Right kidney (tissue), 1 donor: Measurements from ENCODE around the gene CADPS.

Experiments used
- DNase-seq: peaks from one replicate; pipeline ENCODE4 v3.0.0-alpha.2; 2016

The CADPS gene

GRCh38 chr3:62500556-62501288 is 374.5 kb downstream of the CADPS start:
- DNase-seq = no peak

DNA sequence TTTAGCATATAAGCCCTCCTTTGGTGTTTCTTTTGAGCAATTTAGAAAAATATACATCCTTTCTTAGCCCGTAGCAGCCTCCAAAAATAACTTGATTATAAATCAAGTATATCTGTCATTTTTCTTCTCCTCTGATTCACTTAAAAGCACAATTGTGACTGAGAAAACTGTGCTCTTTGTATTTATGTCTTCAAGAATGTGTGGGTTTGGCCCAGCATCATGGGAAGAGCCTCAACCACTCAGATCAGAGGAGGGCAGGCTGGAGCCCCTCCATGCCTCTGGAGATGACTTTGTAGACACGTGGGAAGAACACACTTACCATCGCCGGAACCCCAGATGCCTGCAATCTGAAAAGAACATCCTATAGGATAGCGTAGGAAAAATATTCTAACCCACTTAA is 378.1 kb downstream of the CADPS start:
- no peak for DNase-seq

DNA sequence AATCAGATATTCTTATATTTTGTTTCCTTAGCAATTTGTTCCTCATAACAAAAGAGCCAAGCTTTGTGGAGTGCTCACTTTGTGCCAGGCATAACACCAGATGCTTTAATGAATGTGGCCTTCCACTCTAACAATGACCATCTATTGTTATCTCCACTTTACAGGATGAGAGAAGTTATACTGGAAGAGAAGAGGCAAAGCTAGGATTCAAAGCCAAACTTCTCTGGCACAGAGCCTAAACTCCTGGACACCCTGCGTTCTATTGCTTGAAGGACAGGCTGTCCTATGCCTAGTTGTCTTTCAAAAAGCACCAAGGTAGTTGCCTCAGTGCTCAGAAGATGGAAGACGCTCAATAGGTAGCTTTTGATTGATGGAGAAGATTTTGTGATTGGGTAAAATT is 378.7 kb downstream of the CADPS start:
- DNase-seq = no peak

DNA sequence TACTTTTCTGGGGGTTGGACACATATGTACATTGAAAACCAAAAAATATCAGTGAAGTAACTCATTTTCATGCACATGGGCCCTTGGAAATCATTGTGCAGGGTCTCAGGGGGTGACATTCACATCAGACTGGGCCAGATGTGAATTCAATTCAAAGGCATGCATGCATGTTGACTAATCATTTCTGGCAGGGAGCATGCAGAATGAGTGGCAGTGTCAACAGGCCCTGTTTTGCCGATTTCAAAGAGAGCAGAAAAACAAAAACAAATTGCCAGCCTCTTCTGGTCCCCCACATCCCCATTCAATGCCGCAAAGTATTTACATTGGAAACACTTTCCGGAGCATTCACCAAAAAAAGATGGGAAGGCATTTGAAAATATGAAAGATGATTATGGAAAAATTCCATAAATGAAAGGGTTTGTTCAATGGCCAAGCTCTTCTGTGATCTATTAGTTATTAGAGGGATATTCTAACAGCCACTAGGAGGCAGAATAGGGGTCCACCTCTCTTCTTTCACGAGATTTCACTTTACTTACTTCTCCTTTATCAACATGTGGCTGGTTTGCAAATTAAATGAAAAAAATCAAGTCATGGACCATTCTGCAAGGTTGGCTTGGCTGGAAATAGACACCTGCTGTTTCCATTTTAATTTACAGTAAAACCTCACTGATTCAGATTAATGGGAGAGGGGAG is 382.0 kb downstream of the CADPS start:
- DNase-seq = no peak

- no peak for DNase-seq
These were observed 392.3 kb downstream of the CADPS start for GRCh38 chr3:62482961-62483360.

DNA sequence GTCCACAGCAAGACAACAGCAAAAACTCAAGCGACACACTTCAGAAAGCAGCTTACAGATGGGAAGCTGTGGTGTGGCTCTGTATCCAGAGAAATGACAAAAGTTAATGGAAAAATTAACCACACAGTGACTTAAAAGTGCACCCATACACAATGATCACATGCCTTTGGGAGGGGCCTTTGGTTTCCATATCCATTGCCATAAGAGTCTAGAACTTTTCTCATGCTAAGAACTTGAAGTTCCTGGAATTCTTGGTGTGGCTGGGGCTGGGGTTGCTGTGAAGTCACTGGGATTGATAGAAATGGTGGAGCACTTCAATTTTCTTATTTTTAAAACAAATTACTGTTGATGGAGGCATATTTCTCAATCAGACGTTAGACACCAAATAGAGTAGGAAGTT is 393.3 kb downstream of the CADPS start:
- DNase-seq = no peak

GRCh38 chr3:62480056-62480455 is 395.2 kb downstream of the CADPS start:
- no peak for DNase-seq

GRCh38 chr3:62479326-62479725 is 395.9 kb downstream of the CADPS start:
- no peak for DNase-seq

- no peak for DNase-seq
These were observed 399.9 kb downstream of the CADPS start for GRCh38 chr3:62475306-62475705.

- no peak for DNase-seq
These were observed 407.1 kb downstream of the CADPS start for GRCh38 chr3:62467966-62468722.

DNA sequence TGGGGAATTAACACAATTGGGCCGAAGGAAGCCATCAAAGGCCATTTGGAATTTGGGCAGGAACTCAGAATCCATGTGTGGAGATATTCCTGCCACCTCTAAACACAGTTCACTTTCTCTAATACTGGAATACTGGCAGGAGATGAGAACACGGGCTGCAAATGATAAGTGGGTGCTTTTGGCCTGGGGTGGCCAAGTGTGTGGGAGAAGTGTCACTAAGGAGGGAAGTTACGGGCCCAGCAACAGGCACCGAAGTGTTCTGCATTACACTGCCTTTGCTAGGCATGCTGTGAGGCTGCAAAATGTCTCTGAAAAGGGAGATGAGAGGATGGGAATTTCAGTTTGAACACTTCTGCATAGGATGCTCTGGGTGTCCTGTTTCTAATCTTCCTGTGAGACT is 412.4 kb downstream of the CADPS start:
- DNase-seq = no peak

GRCh38 chr3:62462104-62462762 is 413.0 kb downstream of the CADPS start:
- no peak for DNase-seq

DNA sequence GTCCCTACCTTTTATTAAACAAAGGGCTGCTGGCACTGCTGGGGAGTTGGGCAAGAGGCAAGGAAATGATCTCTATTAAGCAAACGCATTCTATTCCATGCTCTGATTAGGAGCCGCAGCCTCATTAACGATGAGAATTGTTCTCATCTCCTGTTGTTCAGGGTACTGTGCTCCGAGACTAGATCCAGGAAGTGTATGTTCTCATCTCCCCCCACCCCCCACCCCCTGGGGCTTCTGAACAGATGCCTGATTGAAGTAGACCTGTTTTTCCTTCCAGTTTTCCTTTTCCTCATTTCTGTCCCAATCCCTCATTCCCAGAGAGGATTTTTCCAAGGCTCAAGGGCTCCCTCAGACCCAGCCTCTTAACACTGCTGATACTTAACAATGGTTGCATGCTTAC is 420.3 kb downstream of the CADPS start:
- DNase-seq = no peak

DNA sequence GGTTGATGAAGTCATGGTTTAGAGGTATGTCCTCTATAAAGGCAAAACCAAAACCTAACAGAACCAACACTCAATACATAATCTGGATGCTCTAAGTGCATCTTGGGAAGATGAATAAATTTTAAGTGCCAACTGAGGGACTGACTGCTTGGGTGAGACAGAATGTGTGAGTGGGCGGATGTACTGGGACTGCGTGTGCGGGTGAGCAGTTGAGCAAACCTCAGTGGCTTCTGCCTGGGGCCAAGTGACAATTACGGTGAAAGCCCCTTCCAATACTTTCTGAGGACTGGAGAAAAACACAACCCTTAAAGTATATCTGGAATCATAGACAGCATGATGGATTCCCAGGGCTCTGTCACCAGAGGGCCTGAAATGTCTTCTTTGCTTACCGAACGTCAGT is 421.8 kb downstream of the CADPS start:
- no peak for DNase-seq

- no peak for DNase-seq
These were observed 423.9 kb downstream of the CADPS start for GRCh38 chr3:62451211-62451887.

GRCh38 chr3:62446337-62446940 is 428.8 kb downstream of the CADPS start:
- DNase-seq = no peak

- no peak for DNase-seq
These were observed 429.9 kb downstream of the CADPS start for GRCh38 chr3:62445275-62445674.

- DNase-seq = no peak
These were observed 435.2 kb downstream of the CADPS start for GRCh38 chr3:62439978-62440377.

DNA sequence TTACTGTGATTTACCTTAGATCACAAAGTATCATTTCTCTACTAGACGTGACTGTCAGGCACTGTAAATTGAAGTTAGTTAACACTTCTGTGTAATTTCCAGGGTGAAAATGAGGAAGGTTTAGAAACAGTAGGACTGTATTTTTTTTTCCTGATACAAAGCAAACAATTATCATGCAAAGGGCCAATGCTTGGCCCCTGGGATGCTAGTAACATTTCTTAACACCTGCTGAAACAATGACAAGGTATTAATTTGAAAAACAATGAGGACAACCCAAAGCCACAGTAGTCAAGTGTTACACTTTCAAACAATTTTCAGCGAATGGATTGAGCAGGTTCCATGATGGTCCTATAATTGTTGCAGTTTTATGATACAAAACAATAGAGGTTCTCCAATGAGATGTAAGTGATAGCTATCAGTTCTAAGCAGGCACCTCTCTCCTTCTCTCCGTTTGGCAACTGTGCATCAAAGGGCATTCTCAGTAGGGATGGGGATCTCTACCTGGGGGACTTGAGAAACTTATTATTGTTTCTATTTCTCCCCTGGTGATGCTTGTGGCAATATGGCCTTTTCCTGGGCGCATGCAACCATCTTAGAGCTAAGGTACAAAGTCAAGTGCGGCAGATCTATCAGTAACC is 435.9 kb downstream of the CADPS start:
- no peak for DNase-seq

DNA sequence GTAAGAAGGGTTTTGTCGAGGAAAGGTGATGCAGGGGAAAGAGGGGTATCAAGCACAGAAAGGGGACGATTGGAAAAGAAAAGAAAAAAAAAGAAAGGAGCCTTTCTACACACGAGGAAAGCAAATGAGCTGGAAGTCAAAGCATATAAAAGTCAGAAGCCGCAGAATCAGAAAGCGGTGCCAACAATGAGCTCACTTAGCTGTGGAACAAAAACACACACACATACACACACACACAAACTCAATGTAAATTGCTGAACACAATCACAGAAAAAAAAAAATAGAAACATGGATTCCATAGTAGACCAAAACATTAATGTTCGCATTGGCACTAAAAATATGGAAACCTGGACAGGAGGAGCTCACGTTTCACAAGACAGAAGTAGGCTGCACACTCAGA is 438.4 kb downstream of the CADPS start:
- no peak for DNase-seq

GRCh38 chr3:62433396-62433795 is 441.8 kb downstream of the CADPS start:
- no peak for DNase-seq
